D721Med (cell line): ENCODE data around the gene DENND5A.

Experiments
- DNase-seq: peaks from one replicate; pipeline ENCODE4 v3.0.0; 2011; ENCODE audit warnings: low spot score; ENCODE audit not compliant: insufficient read length
- FAIRE-seq: peaks from 2 replicates; lab custom pipeline; 2011; peaks lifted over from hg19 to GRCh38; lab: Jason Lieb, UNC
- TF ChIP-seq, protein P1 (sequence below): IDR thresholded peaks from 2 replicates; pipeline ENCODE4 v1.5.1; 2012; ENCODE audit warnings: mild to moderate bottlenecking, control low read depth; ENCODE audit not compliant: insufficient read depth; ENCODE audit errors: missing control alignments

Gene DENND5A

DNA sequence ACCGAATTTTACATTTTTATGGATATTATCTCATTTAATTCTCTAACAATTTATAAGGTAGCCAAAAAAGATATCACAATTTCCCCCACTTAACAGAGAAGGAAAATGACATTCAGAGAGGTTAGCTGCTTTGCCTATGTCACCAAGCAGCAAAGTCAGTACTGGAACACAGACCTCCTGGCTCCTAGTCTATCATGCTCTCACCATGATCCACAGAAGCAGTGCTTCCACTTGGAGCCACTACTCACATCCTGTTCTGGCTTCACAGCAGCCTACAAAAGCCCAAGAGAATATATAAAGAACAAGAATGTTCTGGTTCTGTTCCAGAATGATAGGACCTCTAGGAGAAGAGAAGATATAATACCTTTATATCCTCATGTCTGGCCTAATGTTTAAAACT lies 114.2 kb downstream of the DENND5A start:
- no peak for DNase-seq
- FAIRE-seq = no peak
- TF ChIP-seq, protein P1, sequence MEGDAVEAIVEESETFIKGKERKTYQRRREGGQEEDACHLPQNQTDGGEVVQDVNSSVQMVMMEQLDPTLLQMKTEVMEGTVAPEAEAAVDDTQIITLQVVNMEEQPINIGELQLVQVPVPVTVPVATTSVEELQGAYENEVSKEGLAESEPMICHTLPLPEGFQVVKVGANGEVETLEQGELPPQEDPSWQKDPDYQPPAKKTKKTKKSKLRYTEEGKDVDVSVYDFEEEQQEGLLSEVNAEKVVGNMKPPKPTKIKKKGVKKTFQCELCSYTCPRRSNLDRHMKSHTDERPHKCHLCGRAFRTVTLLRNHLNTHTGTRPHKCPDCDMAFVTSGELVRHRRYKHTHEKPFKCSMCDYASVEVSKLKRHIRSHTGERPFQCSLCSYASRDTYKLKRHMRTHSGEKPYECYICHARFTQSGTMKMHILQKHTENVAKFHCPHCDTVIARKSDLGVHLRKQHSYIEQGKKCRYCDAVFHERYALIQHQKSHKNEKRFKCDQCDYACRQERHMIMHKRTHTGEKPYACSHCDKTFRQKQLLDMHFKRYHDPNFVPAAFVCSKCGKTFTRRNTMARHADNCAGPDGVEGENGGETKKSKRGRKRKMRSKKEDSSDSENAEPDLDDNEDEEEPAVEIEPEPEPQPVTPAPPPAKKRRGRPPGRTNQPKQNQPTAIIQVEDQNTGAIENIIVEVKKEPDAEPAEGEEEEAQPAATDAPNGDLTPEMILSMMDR = no peak

DNA sequence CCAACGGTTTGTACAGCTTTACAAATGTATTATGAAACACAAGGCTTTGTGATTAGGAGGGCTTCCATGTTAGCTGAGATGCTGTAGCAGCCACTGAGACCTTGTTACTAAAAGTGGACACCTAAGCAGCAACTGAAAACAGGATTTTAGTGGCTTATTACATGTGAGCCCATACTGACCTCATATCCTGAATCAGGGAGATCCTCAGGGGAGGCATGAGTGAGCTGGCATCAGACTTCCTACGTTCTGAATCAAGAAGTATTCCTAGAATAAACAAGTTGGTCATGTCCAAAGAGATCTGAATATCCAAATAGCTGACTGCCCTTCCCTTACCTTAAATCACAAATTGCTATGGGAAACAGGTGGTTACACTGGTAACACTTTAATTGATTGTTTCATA lies 114.6 kb downstream of the DENND5A start:
- DNase-seq (no peak), FAIRE-seq (no peak)
- TF ChIP-seq, protein P1 = no peak

DNA sequence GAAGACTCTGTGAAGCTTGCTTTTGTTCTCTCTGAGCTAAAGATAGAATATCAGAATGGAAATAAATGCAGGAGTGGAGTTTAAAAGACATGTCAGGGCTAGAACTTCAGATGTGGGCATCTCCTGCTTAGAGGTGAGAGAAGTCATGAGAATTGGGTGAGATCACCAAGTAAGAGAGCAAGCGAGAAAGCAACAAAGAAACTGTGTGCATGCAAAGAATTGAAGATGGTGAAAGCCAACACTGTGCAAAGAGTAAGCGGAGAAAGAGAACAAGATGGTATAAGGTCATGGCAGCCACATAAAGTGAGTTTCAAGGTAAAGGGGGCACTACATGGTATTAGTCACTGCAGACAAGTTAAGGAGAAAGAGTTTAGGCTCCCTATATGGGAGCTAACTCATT lies 116.4 kb downstream of the DENND5A start:
- DNase-seq (no peak), FAIRE-seq (no peak)
- TF ChIP-seq, protein P1 = no peak

DNA sequence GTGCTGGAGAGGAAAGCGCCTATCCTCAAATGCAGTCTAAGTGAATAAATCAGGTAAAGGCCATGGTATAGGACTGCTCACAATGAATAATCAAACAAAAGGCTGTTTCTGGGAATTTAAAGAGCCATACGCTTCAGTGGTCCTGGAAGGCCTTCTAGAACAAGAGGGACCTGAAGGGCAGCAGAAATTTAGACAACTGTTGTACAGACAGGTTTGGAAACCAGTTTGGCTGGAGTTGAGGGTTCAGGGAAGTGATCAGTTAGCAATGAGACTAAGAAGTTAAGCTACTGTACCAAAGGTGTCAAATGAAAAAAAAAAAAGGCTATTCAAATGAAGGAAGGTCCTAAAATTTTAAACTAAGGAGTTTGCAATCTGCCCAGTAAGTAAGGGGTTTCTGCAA lies 117.1 kb downstream of the DENND5A start:
- DNase-seq (no peak), FAIRE-seq (no peak)
- TF ChIP-seq, protein P1 = no peak

DNA sequence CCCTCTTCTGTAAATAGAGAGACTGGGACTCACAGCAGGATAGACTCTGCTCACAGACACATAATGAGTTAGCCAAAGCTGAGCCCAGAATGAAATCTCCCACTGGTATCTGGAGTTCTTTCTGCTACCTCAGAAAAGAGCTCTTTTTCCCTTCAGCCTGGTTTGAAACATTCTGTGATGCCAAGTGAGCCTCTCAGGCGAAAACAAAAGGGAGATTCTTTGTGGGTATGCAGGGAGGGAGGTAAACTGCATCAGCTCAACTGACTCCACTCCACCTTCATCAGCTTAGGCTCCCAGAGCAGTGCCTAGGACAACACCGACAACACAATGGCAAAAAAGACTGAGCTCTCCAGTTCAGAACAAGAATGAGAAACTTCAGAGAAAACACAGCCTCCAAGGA lies 118.7 kb downstream of the DENND5A start:
- TF ChIP-seq, protein P1 = no peak
- FAIRE-seq (no peak), DNase-seq (no peak)

DNA sequence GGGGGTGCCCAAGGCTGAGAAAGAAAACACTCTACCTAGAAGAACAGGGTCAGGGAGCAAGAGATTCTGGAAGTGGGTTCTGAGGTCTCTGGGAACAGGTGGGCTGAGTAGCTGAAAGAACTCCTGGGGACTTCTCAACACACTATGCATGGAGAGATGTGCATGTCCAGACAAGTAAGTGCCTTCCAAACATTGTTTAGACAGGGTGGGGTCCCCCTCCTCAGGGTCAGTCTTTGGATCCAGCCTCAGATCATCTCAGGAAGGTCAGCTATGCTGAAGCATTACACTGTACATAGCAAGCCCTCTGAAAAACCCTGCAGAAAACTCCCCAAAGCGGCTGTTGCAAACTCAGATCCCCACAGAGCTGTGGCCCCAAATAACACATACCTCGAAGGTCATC lies 119.9 kb downstream of the DENND5A start:
- FAIRE-seq = no peak
- no peak for DNase-seq
- TF ChIP-seq, protein P1 = no peak

DNA sequence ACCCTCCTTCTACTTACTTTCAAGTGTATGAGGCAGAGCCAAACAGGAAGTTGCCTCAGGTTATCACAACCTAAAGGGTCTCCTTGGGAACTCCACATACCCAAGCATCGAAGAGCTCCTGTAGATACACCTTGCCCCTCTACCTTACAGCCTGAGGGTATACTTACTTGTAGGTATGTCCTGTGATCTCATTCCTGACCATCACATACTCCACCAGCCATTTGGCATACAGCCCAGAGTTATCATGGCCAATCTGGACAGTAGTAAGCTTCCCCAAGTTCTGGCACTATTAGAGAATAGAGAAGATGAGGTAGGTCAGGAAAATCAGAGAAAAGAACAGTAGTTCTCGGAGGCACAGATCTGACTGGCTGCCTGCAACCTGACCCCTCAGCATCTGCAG lies 120.3 kb downstream of the DENND5A start:
- TF ChIP-seq, protein P1 = no peak
- DNase-seq (no peak), FAIRE-seq (no peak)
